Esophagus muscularis mucosa (tissue), 4 donors: ENCODE data around the gene ARSB. TPM values are rescaled to one million over a fixed set of nuclear protein-coding genes. Genes with fewer than 3 reads are reported as not detected.

ENCODE experiments used
- DNase-seq: peaks from one replicate; pipeline ENCODE4 v3.0.0-alpha.2; 2017; ENCODE audit errors: extremely low spot score
- H3K27ac ChIP-seq, 4 donors: fragments of 200-600 bp; sonication (generic); replicated peaks in 1 of 4; 1 replicate in 3 of 4; 2 replicates in 1 of 4; pipeline ENCODE4 v1.5.1; 2016 to 2019; ENCODE audit warnings: mild to moderate bottlenecking in 1 of 4
- H3K27me3 ChIP-seq, 4 donors: fragments of 200-600 bp; sonication (generic); one replicate each; pipeline versions ENCODE4 v1.5.1 to v1.6.0; 2016 to 2019
- H3K36me3 ChIP-seq, 4 donors: fragments of 200-600 bp; sonication (generic); one replicate each; pipeline ENCODE4 v1.5.1; 2016 to 2019
- H3K4me1 ChIP-seq, 4 donors: fragments of 200-600 bp; sonication (generic); one replicate each; pipeline ENCODE4 v1.5.1; 2016 to 2019
- H3K4me3 ChIP-seq, 4 donors: fragments of 200-600 bp; sonication (generic); 1 replicate in 2 of 4; 2 replicates in 2 of 4; pipeline ENCODE4 v1.5.1; 2016 to 2019; ENCODE audit warnings: mild to moderate bottlenecking in 4 of 4, moderate library complexity in 1 of 4
- H3K9me3 ChIP-seq, 4 donors: fragments of 200-600 bp; sonication (generic); 1 replicate in 3 of 4; 2 replicates in 1 of 4; pipeline ENCODE4 v1.5.1; 2016 to 2019
- CTCF ChIP-seq, 3 experiments: fragments of 200-600 bp in 2 of 3; fragments of 450-650 bp in 1 of 3; sonication (generic) in 2 of 3; IDR thresholded peaks; one replicate each; pipeline ENCODE4 v1.5.1; 2017 to 2019; ENCODE audit warnings: antibody characterized with exemption in 3 of 3, mild to moderate bottlenecking in 2 of 3, moderate library complexity in 1 of 3
- EP300 ChIP-seq: sonication (generic); formaldehyde crosslinking; IDR thresholded peaks from one replicate; pipeline ENCODE4 v1.6.1; 2017; ENCODE audit warnings: antibody characterized with exemption
- POLR2A ChIP-seq: fragments of 450-650 bp; IDR thresholded peaks from one replicate; pipeline ENCODE4 v1.6.1; 2017; ENCODE audit warnings: antibody characterized with exemption, moderate library complexity, mild to moderate bottlenecking, low read depth
- POLR2AphosphoS5 ChIP-seq, 2 donors: sonication (generic); formaldehyde crosslinking; IDR thresholded peaks; one replicate each; pipeline ENCODE4 v1.6.1; 2017; ENCODE audit warnings: antibody characterized with exemption in 2 of 2
- WGBS: methylation state at CpG from one replicate; pipeline ENCODE4 v1.1.5; 2018; 5-methylcytosine and 5-hydroxymethylcytosine counted together
- intact Hi-C: fragments of 100-400 bp; cut with DNase I; formaldehyde crosslinking; loops from one replicate; pipeline ENCODE4 v1.15.1; 2023
- total RNA-seq, 4 donors: library from RNA; depleted of rRNA; stranded (reverse); fragments of >200 nt; gene quantifications; one replicate each; pipeline versions ENCODE4 v1.1.0 to v1.2.1, GENCODE V29; 2016

Gene ARSB
- total RNA-seq, 4 donors from 2014 or later, result 58.0 to 103 (median 67.5) TPM

GRCh38 chr5:78808380-78808779, 176.7 kb downstream of the ARSB start:
- Histone ChIP-seq H3K27me3 (no peaks in the 10 kb centered on the region), H3K9me3 (no peaks in the 10 kb centered on the region), H3K36me3 (no peaks in the 10 kb centered on the region), H3K4me1 (peaks cover 0 to 18% (median 5%) of the 10 kb centered on the region in 4 donors), H3K27ac (no peak overlapping the region), H3K4me3 (no peak overlapping the region)
- no peak for TF ChIP-seq EP300
- no peak for TF ChIP-seq POLR2A
- WGBS, result 92% methylated on average over 6 of the region's 6 CpGs
- intact Hi-C loops, result no loop called here
- no peak for DNase-seq

- Histone ChIP-seq H3K9me3 (no peaks in the 10 kb centered on the region), H3K4me1 (peaks cover 0 to 18% (median 10%) of the 10 kb centered on the region in 4 donors), H3K27ac (no peak overlapping the region), H3K36me3 (peaks cover 0 to 1% (median 0%) of the 10 kb centered on the region in 4 donors), H3K27me3 (no peaks in the 10 kb centered on the region), H3K4me3 (no peak overlapping the region)
- WGBS, result 85% methylated on average over 8 of the region's 8 CpGs
- TF ChIP-seq EP300, result no peak
- TF ChIP-seq POLR2A, result no peak
- no peak for TF ChIP-seq CTCF (IDR thresholded peaks at IDR 0.05)
- intact Hi-C loops, result no loop called here
- DNase-seq, result no peak
Observed at GRCh38 chr5:78806544-78806943, 178.6 kb downstream of the ARSB start.

- H3K4me1 ChIP-seq, result peaks cover 0 to 18% (median 10%) of the 10 kb centered on the region in 4 donors
- no peak for DNase-seq
- TF ChIP-seq POLR2AphosphoS5 (IDR thresholded peaks at IDR 0.05) (no peak), CTCF (IDR thresholded peaks at IDR 0.05) (no peak), POLR2A (no peak), EP300 (no peak)
- no peaks in the 10 kb centered on the region for H3K9me3 ChIP-seq
- no peaks in the 10 kb centered on the region for H3K27me3 ChIP-seq
- intact Hi-C loops, result no loop called here
- no peak overlapping the region for H3K4me3 ChIP-seq
- H3K27ac ChIP-seq, result no peak overlapping the region
- 98% methylated on average over 10 of the region's 10 CpGs for WGBS
- H3K36me3 ChIP-seq, result peaks cover 0 to 3% (median 0%) of the 10 kb centered on the region in 4 donors
Observed at GRCh38 chr5:78805474-78806124, 179.5 kb downstream of the ARSB start.

- intact Hi-C loops, result no loop called here
- Histone ChIP-seq H3K9me3 (no peaks in the 10 kb centered on the region), H3K4me1 (peaks cover 0 to 15% (median 9%) of the 10 kb centered on the region in 4 donors), H3K27me3 (no peaks in the 10 kb centered on the region), H3K27ac (no peak overlapping the region), H3K36me3 (peaks cover 0 to 3% (median 0%) of the 10 kb centered on the region in 4 donors), H3K4me3 (no peak overlapping the region)
- WGBS, result 94% methylated on average over 6 of the region's 6 CpGs
- no peak for DNase-seq
- TF ChIP-seq EP300 (no peak), POLR2AphosphoS5 (IDR thresholded peaks at IDR 0.05) (no peak), CTCF (IDR thresholded peaks at IDR 0.05) (no peak), POLR2A (no peak)
Observed at GRCh38 chr5:78804995-78805394, 180.1 kb downstream of the ARSB start.

- Histone ChIP-seq H3K4me1 (peaks cover 0 to 16% (median 3%) of the 10 kb centered on the region in 4 donors), H3K36me3 (peaks cover 0 to 3% (median 0%) of the 10 kb centered on the region in 4 donors), H3K27ac (no peak overlapping the region), H3K27me3 (no peaks in the 10 kb centered on the region), H3K9me3 (no peaks in the 10 kb centered on the region), H3K4me3 (no peak overlapping the region)
- no peak for TF ChIP-seq EP300
- TF ChIP-seq POLR2AphosphoS5 (IDR thresholded peaks at IDR 0.05), result no peak
- no peak for TF ChIP-seq POLR2A
- TF ChIP-seq CTCF (IDR thresholded peaks at IDR 0.05), result no peak
- DNase-seq, result no peak
- intact Hi-C loops, result no loop called here
- WGBS, result 91% methylated on average over 2 of the region's 2 CpGs
Observed at GRCh38 chr5:78803941-78804340, 181.2 kb downstream of the ARSB start.
